Measurements from ENCODE around the gene IL22RA1.

The IL22RA1 gene

DNA sequence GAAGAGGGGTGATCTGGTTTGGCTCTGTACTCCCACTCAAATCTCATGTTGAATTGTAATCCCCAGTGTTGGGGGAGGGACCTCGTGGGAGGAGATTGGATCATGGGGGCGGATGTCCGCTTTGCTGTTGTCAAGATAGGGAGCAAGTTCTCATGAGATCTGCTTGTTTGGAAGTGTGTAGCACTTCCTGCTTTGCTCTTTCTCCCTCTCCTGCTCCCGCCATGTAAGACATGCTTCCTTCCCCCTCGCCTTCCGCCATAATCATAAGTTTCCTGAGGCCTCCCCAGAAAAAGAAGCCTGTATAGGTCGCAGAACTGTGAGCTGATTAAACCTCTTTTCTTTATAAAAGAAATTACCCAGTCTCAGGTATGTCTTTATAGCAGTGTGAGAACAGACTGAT, 58.9 kb downstream of the IL22RA1 start:
- TF ChIP-seq, protein P1, sequence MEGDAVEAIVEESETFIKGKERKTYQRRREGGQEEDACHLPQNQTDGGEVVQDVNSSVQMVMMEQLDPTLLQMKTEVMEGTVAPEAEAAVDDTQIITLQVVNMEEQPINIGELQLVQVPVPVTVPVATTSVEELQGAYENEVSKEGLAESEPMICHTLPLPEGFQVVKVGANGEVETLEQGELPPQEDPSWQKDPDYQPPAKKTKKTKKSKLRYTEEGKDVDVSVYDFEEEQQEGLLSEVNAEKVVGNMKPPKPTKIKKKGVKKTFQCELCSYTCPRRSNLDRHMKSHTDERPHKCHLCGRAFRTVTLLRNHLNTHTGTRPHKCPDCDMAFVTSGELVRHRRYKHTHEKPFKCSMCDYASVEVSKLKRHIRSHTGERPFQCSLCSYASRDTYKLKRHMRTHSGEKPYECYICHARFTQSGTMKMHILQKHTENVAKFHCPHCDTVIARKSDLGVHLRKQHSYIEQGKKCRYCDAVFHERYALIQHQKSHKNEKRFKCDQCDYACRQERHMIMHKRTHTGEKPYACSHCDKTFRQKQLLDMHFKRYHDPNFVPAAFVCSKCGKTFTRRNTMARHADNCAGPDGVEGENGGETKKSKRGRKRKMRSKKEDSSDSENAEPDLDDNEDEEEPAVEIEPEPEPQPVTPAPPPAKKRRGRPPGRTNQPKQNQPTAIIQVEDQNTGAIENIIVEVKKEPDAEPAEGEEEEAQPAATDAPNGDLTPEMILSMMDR (IDR thresholded peaks at IDR 0.05; ENCODE audit: low read length): no peak
- TF ChIP-seq EZH2 (IDR thresholded peaks at IDR 0.05; ENCODE audit: borderline replicate concordance, low read length): no peak
- H4K20me1 ChIP-seq (ENCODE audit: insufficient read depth, low read length): no peaks in the 10 kb centered on the region

DNA sequence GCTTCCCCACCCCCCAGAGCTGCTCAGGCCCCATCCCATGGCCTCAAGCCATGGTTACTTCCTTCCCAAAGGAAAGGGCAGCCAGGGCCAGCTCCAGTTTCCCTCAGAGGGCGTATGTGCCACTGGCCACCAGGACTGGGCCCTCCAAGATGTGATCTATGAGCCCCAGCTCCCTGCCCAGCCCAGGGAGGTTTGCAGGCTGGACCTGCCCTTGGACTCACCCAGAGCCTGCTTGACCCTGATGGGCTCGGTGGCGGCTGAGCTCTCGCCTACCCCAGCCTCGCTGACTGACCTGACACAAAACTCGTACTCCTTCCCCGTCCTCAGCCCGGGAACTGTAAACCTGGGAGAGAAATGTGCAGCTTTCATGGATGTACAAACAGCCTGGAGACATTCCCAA, 60.6 kb downstream of the IL22RA1 start:
- H3K9me3 ChIP-seq (ENCODE audit: low read length): no peaks in the 10 kb centered on the region
- no peaks in the 10 kb centered on the region for H3F3A ChIP-seq (ENCODE audit: insufficient read depth, low read length)
- H3K9me2 ChIP-seq (ENCODE audit: low read depth, low read length): no peaks in the 10 kb centered on the region
- TF ChIP-seq, protein P1 (IDR thresholded peaks at IDR 0.05; ENCODE audit: low read length): no peak
- TF ChIP-seq EZH2 (IDR thresholded peaks at IDR 0.05; ENCODE audit: borderline replicate concordance, low read length): no peak
- H4K20me1 ChIP-seq (ENCODE audit: insufficient read depth, low read length): no peaks in the 10 kb centered on the region
- H3K36me3 ChIP-seq (ENCODE audit: insufficient read depth, low read length): no peaks in the 10 kb centered on the region
- H3K79me2 ChIP-seq (ENCODE audit: insufficient read depth, low read length): no peaks in the 10 kb centered on the region
- H3K4me1 ChIP-seq (ENCODE audit: insufficient read depth, low read length, severe bottlenecking): no peaks in the 10 kb centered on the region
- H3K27ac ChIP-seq (ENCODE audit: low read depth, low read length, poor library complexity, severe bottlenecking): no peak overlapping the region
- H3K4me3 ChIP-seq (ENCODE audit: low read depth, low read length, poor library complexity, severe bottlenecking): no peak overlapping the region
- no peak overlapping the region for H3K9ac ChIP-seq (ENCODE audit: low read length)
- 0 out of 2 replicates have a peak, but pooled peaks cover 10% of the 10 kb centered on the region for H3K27me3 ChIP-seq (ENCODE audit: insufficient read depth, low read length)
- H2AFZ ChIP-seq (ENCODE audit: low read length): no peak overlapping the region
- no peak overlapping the region for H3K4me2 ChIP-seq (ENCODE audit: low read length)

More for the DNA sequence above, 58.9 kb downstream of the IL22RA1 start:
- 0 out of 2 replicates have a peak, but pooled peaks cover 10% of the 10 kb centered on the region for H3K27me3 ChIP-seq (ENCODE audit: insufficient read depth, low read length)
- H3K4me1 ChIP-seq (ENCODE audit: insufficient read depth, low read length, severe bottlenecking): no peaks in the 10 kb centered on the region
- no peak overlapping the region for H3K4me3 ChIP-seq (ENCODE audit: low read depth, low read length, poor library complexity, severe bottlenecking)
- no peak overlapping the region for H3K4me2 ChIP-seq (ENCODE audit: low read length)
- H2AFZ ChIP-seq (ENCODE audit: low read length): no peak overlapping the region
- no peaks in the 10 kb centered on the region for H3K9me2 ChIP-seq (ENCODE audit: low read depth, low read length)
- H3K27ac ChIP-seq (ENCODE audit: low read depth, low read length, poor library complexity, severe bottlenecking): no peak overlapping the region
- no peaks in the 10 kb centered on the region for H3K79me2 ChIP-seq (ENCODE audit: insufficient read depth, low read length)
- H3K9me3 ChIP-seq (ENCODE audit: low read length): no peaks in the 10 kb centered on the region
- no peaks in the 10 kb centered on the region for H3K36me3 ChIP-seq (ENCODE audit: insufficient read depth, low read length)
- no peaks in the 10 kb centered on the region for H3F3A ChIP-seq (ENCODE audit: insufficient read depth, low read length)
- no peak overlapping the region for H3K9ac ChIP-seq (ENCODE audit: low read length)

DNA sequence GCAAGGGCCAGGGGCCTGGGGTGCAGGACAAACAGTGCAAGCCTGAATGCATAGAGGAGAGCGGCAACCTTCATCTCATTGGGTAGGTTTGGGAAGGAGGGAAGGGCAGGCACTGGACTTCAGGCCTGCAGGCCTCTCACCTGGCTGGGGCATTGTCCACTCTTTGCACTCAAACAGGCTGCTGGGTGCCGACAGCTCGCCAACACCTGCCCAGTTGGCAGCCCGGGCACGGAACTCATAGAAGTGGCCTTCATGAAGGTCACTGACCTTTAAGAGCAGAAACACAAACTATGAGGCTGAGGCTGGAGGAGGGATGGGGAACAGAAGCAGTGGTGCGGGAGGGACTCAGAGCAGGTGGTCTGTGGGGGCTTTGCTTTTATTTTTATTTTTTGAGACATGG, 61.8 kb downstream of the IL22RA1 start:
- H3K4me2 ChIP-seq (ENCODE audit: low read length): no peak overlapping the region
- H3K27ac ChIP-seq (ENCODE audit: low read depth, low read length, poor library complexity, severe bottlenecking): no peak overlapping the region
- H3K9ac ChIP-seq (ENCODE audit: low read length): no peak overlapping the region
- no peak overlapping the region for H2AFZ ChIP-seq (ENCODE audit: low read length)
- no peaks in the 10 kb centered on the region for H3K9me2 ChIP-seq (ENCODE audit: low read depth, low read length)
- no peaks in the 10 kb centered on the region for H3K9me3 ChIP-seq (ENCODE audit: low read length)
- TF ChIP-seq, protein P1 (IDR thresholded peaks at IDR 0.05; ENCODE audit: low read length): no peak
- TF ChIP-seq EZH2 (IDR thresholded peaks at IDR 0.05; ENCODE audit: borderline replicate concordance, low read length): no peak
- H3K27me3 ChIP-seq (ENCODE audit: insufficient read depth, low read length): no peaks in the 10 kb centered on the region
- no peaks in the 10 kb centered on the region for H3K4me1 ChIP-seq (ENCODE audit: insufficient read depth, low read length, severe bottlenecking)
- no peak overlapping the region for H3K4me3 ChIP-seq (ENCODE audit: low read depth, low read length, poor library complexity, severe bottlenecking)
- H3K79me2 ChIP-seq (ENCODE audit: insufficient read depth, low read length): no peaks in the 10 kb centered on the region
- no peaks in the 10 kb centered on the region for H3K36me3 ChIP-seq (ENCODE audit: insufficient read depth, low read length)
- no peaks in the 10 kb centered on the region for H3F3A ChIP-seq (ENCODE audit: insufficient read depth, low read length)
- no peaks in the 10 kb centered on the region for H4K20me1 ChIP-seq (ENCODE audit: insufficient read depth, low read length)
